Fibroblast of skin of back (primary cell): Measurements from ENCODE around the gene RPE. TPM values are rescaled to one million over a fixed set of nuclear protein-coding genes. Genes with fewer than 3 reads are reported as not detected.

Experiments
- DNase-seq: peaks from one replicate; pipeline ENCODE4 v3.0.0-alpha.2; 2013
- polyA plus RNA-seq, 2 experiments: library from polyadenylated mRNA; unstranded; fragments of 120-200 nt; gene quantifications; one replicate each; pipeline ENCODE4 v1.2.1, GENCODE V29; 2013; ENCODE audit not compliant: insufficient read length in 2 of 2

The RPE gene
- polyA plus RNA-seq (2013, experiment 1 of 2; ENCODE audit: insufficient read length): 42.5 TPM
- 41.5 TPM for polyA plus RNA-seq (2013, experiment 2 of 2; ENCODE audit: insufficient read length)

DNA sequence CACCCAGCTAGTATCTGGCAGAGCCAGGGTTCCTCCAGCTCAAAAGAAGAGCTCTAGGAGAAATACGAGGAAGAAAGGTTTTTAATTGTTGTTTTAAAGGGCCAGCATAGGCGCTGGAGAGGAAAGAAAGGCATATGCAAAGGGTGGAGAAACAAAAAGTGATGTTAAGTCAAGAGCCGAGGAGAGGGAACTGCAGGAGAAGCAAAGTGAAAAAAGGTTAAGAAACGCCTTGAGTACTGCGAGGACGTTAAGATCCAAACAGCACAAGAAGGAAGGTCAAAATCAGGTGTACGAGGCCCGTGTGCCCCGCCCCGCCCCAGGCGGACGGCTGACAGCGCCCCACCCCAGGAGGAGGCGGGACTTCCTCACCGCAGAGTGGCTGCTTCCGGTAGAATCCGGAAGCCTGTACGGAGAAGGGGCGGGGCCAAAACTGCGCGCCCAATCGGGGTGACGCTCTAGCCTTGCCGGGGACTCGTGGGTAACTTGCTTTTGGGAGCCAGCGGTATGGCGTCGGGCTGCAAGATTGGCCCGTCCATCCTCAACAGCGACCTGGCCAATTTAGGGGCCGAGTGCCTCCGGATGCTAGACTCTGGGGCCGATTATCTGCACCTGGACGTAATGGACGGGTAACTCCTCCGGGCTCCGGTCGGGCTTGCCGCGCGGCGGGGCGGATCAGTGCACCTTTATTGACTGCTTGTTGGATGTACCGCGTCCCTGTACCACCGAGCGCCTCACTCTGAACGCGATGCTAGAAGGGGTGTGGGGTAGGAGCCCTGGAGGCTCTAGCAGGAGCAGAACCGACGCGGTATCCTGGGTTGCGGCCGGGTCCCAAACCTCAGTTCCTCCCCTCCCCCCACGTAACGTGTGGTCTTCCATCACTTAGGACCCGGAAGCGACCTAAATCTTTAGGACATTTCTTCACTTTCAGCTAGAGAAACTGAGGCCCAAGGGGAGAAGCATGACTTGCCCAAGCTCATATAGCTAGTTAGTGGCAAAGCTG lies at the start of gene RPE:
Gene RPE, plus strand, starts transcription at position 481 of the 1,000 bp plus-strand sequence. Its CDS starts 24 bp downstream, at position 505.
- DNase-seq: peak; percentile 93

DNA sequence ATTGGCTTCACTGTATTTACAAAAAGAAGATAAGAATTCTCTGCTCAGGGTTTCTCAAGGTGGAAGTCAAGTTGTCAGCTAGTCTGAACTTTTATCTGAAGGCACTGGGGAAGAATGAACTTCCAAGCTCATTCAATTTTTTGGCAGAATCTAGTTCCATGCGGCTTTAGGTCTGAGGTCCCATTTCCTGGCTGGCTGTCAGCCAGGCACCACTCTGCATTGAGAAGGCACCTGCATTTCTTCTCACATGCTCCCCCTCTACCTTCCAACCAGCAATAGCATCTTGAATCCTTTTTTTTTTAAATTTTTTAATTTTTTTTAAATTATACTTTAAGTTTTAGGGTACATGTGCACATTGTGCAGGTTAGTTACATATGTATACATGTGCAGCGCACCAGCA lies 46.2 kb upstream of the RPE start:
- DNase-seq: no peak

DNA sequence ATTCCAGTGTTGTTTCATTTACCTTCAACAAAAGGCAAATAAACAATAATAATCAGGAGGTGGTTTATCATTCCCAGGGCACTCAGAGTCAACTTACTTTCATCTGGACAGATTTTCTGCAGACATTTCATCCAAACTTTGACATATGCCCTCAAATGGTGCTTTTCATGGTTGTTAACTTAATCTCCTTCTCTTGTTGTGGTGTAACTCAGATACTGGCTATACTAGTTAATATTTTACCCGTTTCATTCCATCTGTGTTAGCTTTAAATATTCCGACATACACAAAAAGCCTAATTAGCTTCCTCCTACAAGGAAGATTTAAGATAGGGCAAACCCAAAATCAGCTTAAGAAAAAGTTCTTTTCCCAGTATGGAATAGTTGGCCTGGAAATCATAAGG lies 44.4 kb upstream of the RPE start:
- DNase-seq: no peak

DNA sequence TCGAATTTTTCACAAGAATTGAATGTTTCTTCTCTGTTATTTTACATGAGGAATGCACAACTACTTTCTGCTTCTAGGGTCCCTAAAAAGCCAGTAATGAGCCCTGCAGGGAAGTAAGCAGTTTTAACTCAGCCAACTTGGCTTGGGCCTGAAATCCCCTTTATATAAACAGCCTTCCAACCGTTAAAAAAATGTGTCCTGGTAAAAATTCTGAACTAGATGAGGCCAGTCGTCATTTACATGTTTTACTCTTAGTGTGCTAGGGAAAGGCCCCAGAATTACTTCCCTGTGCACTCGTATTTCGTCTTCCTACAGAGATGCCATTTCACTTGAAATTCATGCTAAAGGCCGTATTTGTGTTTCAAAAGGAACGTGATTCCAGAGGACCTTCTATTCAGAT lies 42.4 kb upstream of the RPE start:
- DNase-seq: no peak

DNA sequence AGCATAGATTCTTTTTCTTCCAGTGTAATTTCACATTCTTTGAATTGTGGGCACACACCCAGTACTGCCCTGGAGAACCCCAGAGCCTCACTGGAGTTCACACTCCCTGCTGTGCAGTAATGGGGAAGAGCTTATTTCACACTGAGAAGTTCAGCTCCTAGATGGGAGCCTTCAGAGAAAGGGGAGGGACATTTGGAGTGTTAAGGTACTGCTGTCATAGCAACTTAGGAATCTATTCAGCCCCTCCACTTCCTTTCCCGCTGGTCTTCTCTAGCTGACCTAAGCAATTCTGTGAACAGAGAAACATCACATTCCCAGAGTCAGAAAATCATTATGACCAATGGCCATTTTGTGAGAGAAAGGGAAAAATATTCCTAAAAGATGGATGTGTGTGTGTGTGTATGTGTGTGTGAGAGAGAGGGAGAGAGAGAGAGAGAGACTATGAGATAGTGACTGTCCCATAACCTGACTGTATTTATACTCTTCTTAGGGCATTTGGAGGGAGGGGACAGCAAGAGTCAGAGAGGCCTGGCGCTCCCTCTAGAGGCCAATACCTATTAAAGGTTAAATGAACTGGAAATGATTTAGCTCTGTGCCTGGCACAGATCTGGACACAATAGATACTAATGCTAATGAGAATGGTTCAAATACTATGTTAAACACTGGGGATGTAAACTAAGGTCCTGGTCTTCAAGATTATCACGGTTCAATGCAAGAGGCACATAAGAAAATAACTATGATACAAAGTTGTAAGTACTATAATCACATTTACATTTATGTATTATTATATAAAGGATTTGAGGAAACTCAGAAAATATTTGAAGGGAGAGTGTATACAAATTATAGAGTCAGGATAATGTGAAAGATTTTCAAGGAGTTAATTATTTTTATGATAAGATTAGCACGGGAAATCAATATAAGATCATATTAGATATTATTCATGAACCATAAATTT lies 41.5 kb upstream of the RPE start:
- DNase-seq: peak; percentile 63

DNA sequence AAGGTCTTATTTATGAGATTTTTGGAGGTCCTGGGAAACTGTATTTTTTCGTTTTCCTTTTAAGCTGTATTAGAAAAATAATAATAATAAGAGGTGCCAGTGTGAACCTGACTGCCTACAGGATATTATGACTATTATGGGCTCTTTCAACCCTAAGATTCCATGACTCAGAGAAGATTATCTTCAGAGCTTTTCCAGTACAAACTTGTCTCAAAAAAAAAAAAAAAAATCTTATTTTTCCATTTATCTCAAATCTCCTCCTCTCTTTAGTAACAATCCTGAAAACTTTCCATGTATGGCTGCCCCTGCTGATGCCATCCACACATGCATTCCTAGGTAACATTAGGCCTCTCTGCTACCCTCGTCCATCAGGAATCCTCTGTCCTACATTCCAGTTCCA lies 36.7 kb upstream of the RPE start:
- DNase-seq: no peak

DNA sequence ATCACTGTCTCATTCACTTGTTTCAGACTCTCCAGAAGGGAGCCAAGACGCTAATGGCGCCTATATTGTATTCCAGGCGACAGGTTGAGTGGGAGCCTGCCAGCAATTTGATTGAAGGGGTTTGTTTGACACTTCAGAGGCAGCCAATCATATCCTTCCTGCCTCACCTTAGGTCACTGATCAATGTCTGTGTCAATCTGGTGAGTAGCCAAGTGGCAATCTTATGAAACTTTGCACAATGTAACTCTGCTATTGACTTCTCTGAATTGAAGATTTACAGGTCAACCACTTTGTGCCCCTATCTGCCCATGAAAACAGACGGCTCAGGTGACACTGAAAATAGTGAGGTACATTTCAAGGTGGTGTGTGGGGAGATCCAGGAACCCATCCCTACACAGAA lies 32.7 kb upstream of the RPE start:
- DNase-seq: no peak

DNA sequence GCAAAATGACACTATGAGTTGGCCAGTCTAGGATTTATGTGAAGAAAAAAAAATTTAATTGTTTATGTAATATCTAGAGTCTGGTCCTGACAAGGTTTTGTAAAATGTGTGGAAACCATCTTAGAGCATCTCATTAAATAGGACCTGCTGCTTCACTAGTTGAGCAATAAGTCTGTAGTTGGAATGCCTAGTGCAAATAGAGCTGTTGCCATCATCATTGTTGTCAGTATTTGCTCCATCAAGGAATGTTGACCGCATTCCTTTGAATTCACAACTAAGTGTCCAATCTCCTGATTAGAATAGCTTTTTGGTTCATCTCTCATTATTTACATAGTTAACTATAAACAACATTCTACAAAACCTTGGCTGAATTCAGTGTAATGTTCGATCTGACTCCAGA lies 32.2 kb upstream of the RPE start:
- no peak for DNase-seq

DNA sequence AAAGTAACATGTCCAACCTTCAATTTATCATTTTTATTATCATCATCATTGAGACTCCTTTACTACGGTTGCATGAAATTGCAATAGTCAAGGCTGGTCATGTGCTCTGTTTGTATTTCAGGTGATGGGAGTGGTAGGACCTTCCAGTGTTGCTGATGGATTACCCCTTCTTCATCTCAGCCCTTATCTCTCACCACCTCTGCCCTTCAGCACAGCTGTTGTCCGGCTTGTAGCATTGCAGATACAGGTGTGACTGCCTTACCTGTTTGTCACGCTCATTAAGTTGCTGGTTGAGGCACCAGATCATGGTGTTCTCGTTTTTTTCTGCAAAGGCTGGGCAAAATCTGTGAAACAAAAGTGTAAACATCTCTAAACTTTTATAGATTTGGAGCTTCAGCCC lies 31.7 kb upstream of the RPE start:
- no peak for DNase-seq

DNA sequence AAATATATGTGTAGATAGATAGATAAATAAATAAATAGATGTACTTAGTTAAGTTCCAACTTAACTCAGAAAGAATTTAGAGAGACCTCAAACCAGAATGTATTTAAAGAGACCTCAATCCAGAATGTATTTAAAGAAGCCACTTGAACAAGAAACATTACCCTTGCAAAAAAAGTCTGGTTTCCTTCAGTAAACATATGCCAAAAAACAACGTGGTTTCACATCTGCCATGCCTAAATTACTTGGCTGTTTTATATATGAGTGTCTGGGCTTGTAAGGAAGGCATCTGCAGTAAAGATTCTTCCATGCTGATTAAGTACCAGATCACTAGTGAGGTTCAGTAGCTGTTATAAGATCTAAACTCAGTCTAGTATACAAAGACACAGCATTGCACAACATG lies 29.1 kb upstream of the RPE start:
- no peak for DNase-seq

DNA sequence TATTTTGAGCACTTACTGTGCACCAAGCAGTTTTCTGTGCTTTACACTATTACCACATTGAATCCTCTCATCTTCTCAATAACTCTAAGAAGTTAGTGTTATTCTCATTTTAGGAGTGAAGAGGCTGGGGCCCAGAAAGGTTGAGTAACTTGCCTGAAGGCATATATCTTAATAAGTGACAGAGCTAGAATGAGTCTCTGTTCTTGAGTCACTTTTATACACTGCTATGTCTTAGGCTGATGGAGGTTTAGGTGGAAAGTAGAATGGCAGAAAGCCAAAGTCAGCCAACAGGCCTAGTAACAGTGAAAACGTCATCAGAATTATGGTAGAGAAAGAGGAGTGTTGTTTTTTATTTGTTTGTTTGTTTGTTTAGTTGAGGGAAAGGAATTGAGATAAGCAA lies 27.9 kb upstream of the RPE start:
- no peak for DNase-seq

DNA sequence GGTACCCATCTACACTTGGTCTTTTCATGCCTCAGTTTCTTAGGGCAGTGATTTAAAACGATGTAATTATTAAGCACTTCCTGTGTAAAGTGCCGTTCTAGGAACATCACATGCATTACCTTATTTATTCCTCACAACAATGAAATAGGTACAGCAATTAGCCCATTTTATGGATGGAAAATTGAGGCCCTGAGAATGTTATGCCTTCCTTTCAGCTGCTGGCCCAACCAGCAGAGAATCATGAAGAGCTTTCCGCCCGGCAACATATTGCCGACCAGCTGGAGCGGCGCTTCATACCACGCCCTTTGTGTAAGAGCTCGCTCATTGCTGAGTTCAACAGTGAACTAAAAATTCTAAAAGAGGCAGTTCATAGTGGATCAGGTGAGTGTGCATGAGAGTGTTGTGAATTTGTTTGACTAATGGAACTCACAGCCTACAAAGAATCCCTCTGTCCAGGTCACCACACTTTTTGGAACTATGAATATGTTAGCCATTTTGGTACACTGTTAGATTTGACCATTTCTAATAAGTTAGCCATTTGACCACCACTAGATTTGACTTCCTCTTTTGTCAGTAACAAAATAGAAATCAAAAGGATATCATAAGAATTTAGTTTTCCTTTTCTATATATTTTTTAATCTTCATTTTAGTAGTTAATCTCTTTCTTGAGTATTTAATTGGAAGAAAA lies 25.6 kb upstream of the RPE start:
- no peak for DNase-seq

DNA sequence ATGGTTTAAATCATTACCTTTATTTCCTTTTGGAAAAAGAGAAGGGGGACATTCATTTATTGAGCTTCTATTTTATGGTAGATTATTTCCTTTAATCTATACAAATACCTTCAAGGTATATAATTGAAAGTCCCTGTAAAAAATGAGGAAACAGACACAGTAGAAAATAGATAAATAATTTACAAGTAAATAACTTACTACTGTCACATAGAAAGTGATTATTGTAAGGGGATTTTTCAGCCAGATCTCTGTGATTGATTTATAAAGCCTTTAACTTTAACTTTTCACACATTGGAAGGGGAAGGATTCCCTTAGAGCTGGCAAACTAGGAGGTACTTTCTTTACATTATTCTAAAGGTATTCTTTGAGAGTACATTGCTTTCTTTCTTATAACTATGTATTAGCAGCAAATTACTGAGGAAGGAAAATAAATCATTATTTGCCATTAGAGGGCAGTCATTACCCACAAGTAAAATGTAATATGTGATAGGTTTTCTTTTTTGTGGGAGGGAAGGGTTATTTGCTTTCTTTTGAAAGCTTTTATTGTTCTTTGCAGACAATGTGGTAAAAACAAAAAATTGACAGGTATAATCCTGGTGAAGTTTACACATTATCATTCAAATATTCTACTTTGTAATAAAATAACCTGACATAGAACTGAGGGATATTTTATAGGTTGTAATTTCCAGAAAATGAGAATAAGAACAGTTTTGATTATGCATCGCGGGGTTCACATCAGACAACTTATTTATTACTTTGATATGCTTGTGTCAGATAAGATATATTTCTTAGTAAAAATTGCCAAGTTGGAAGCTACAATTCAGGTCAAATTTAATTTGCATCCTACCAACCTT lies 24.8 kb upstream of the RPE start:
- DNase-seq: peak; percentile 27

DNA sequence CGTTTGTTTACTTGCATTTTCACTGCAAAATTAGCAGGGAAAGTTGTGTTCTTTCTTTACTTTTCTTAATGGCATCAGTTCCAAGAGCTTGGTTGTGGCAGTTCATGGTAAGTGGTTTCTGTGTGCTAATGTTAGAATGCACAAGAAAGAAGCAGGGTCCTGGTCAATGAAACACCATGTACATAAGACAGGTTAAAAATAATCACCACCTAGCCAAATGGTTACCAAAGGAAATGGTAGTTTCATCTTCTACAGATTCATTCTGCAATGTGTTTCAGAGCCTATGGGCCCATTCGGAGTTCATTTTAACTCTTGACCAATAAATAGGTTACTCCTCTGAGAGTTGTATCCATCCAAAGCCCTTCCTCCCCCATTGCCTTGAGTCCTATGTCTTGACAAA lies 18.1 kb upstream of the RPE start:
- no peak for DNase-seq

DNA sequence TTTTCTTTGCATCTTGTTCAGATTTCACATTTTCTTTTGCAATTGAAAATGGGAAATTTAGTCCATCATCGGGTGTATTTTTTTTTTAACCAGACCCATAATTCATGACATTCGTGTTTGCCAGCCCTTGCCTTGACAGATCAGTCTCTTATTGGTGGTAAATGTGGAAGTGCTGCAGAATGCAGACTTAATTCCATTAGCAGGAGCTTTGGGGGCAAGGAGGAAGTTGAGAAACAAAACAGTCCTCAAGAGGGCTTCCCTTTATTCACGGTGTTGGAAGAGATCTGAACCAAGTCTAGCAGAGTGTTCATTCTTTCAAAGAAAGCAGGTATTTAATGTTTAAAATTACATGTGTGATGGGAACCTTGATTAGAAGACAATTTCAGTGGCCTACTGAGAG lies 16.6 kb upstream of the RPE start:
- no peak for DNase-seq

DNA sequence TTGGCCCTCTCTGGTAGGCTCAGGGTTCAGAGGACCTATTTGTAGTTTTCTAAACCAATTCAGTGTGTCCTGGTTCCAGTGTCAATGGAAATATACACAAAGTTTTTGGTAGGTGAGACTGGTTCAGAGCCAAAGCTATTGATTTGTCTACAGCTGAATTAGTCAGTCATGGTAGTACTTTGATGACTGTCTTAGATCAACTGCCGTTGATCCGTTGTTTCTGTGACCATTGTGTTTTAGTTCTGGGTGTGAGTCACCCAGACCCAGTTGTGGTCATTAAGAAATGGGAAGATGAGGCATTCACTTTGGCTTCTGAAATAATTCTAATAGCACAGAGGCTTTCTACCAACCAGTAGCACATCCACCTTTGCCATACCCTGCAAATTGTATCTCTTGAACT lies 16.0 kb upstream of the RPE start:
- peak; percentile 5 for DNase-seq

DNA sequence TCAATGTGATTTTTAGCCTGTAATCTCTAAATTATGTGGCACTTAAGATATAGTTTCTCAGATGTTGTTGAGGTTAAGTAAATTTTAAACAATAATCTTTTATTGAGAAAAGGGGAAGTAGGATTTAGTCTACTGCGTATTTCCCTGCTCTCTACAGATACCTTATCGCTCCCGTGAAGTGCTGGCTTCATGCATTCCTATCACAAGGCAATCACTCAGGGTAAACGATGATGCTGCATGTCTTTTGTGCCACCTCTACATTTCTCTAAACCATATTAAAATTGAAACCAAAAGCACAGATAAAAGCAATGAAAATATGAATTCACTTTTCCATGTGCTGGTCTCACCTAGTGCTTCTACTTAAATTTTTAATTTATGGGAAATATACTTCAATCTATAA lies 14.4 kb upstream of the RPE start:
- DNase-seq: no peak

DNA sequence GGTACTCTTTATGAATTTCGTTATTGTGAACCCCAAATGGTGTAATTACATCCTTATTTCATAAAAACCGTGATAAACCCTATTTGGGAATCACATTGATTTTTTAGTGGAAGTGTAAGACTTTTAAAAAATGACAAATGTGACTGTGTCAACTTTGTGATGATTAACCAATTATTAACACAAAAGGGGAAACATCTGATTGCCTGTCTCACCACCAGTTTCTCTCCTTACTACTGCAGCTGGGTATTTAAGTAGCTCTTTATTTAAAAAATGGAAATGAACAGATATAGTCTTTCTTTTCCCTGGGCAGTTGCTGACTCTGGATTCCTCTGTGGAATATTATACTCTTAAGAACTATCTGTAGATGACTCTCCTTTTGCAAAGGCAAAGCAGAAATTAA lies 11.6 kb upstream of the RPE start:
- no peak for DNase-seq

DNA sequence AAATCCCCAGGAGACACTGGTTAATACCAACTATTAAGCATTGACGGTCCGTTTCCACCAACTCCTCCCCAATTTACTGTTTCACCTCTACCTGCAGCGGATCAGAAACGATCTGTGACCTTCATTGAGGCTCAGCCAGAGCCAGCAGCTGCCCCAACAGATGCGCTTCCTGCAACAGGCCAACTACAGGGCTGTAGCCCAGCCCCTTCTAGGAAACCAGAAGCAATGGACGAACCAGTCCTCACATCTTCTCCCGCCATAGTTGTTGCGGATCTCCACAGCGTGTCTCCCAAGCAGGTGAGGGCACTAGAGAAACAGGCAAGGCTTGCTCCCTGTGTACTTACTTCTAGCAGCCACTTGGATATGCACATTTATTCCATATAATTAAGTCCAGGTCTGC lies 8.5 kb upstream of the RPE start:
- DNase-seq: no peak

DNA sequence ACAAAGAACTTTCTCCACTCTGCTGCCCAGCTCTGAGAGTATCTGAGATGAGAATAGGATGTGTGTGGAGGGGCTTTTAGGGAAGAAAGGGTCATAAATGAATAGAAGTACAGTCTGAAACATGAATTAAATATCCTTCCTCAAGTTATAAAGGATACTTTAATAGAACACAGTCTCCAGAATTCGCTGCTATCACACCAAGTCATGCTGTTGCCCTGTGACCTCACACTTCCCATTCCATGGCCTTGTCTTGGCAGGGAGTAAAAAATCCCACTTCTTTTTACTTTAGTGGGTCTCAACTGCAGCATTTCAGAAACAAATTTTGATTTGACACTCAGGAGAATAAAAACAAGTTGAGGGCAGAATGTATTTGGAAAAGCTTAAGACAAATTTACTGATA lies 3.8 kb upstream of the RPE start:
- DNase-seq: no peak

DNA sequence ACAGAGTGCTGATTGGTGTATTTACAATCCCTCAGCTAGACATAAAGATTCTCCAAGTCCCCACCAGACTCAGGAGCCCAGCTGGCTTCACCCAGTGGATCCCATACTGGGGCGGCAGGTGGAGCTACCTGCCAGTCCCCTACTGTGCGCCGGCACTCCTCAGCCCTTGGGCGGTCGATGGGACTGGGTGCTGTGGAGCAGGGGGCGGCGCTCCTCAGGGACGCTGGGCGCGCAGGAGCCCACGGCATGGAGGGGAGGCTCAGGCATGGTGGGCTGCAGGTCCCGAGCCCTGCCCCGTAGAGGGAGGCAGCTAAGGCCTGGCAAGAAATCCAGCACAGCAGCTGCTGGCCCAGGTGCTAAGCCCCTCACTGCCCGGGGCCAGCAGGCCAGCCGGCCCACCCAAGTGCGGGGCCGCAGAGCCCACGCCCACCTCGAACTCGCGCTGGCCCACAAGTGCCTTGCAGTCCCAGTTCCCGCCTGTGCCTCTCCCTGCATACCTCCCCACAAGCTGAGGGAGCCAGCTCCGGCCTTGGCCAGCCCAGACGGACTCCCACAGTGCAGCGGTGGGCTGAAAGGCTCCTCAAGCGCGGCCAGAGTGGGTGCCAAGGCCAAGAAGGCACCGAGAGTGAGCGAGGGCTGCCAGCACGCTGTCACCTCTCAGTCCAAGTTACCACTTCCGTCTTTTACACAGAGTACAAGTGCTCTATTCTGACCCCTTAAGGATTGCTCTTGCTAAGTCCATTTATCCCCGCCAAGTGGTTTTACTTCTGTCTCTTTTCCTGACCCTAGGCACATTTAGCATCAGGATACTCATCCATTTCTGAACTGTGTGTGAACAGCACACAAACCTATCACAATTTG lies 1.7 kb upstream of the RPE start:
- DNase-seq: no peak
